NCI-H1436 treated with DMSO at 0.1 percent for 48 hours (cell line): ENCODE data around the gene NFKBIL1.

Source experiments
- DNase-seq: peaks from one replicate; lab custom pipeline; 2025; lab: John Stamatoyannopoulos, UW

NFKBIL1 gene

GRCh38 chr6:31559958-31560696, 12.7 kb downstream of the NFKBIL1 start:
- DNase-seq: no peak

GRCh38 chr6:31560697-31561058, 13.3 kb downstream of the NFKBIL1 start:
- DNase-seq: no peak

DNA sequence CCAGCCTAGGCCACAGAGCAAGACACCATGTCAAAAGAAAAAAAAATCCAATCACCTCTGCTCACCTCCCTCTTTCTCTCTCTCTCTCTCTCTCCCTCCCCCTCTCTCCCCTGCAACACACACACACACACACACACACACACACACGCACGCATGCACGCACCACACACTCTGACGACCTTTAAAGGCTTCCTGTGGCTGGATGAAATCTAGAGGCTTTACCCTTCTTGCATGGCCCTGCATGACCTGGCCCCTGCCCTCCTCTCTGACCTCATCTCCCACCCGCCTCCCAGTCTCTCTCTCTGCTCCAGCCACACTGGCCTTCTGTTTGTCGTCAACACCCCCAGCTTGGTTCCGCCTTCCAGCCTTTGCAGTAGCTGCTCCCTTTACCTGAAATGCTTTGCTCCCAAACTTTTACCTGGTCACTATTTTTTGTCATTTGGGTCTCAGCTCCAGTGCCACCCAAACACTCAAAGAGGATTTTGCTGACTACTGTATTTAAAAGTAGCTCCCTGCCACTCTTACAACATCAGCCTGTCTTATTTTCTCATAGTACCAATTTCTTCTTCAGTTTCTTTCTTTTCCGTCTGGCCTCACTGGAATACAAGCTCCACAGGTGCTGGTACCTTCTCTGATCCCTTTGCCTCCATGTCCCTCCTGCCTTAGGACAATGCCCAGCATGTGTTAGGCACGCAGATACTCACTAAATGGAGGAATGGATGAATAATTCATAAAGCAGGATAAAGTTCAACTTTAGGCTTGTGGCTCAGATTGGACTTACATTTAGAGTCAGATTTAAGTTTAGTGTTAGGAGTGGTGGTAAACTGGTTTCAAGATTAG, 20.3 kb downstream of the NFKBIL1 start:
- DNase-seq: no peak

- DNase-seq: no peak
Measured at GRCh38 chr6:31568537-31568961, 21.1 kb downstream of the NFKBIL1 start.

GRCh38 chr6:31569861-31570536, 22.6 kb downstream of the NFKBIL1 start:
- no peak for DNase-seq

DNA sequence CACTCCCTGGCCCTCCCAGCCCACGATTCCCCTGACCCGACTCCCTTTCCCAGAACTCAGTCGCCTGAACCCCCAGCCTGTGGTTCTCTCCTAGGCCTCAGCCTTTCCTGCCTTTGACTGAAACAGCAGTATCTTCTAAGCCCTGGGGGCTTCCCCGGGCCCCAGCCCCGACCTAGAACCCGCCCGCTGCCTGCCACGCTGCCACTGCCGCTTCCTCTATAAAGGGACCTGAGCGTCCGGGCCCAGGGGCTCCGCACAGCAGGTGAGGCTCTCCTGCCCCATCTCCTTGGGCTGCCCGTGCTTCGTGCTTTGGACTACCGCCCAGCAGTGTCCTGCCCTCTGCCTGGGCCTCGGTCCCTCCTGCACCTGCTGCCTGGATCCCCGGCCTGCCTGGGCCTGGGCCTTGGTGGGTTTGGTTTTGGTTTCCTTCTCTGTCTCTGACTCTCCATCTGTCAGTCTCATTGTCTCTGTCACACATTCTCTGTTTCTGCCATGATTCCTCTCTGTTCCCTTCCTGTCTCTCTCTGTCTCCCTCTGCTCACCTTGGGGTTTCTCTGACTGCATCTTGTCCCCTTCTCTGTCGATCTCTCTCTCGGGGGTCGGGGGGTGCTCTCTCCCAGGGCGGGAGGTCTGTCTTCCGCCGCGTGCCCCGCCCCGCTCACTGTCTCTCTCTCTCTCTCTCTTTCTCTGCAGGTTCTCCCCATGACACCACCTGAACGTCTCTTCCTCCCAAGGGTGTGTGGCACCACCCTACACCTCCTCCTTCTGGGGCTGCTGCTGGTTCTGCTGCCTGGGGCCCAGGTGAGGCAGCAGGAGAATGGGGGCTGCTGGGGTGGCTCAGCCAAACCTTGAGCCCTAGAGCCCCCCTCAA, 24.9 kb downstream of the NFKBIL1 start, which contains the start of gene LTA:
TSS of gene LTA (plus strand) at position 249 of the 871 bp plus-strand sequence. CDS start at position 703, 454 bp downstream.
- DNase-seq: no peak

DNA sequence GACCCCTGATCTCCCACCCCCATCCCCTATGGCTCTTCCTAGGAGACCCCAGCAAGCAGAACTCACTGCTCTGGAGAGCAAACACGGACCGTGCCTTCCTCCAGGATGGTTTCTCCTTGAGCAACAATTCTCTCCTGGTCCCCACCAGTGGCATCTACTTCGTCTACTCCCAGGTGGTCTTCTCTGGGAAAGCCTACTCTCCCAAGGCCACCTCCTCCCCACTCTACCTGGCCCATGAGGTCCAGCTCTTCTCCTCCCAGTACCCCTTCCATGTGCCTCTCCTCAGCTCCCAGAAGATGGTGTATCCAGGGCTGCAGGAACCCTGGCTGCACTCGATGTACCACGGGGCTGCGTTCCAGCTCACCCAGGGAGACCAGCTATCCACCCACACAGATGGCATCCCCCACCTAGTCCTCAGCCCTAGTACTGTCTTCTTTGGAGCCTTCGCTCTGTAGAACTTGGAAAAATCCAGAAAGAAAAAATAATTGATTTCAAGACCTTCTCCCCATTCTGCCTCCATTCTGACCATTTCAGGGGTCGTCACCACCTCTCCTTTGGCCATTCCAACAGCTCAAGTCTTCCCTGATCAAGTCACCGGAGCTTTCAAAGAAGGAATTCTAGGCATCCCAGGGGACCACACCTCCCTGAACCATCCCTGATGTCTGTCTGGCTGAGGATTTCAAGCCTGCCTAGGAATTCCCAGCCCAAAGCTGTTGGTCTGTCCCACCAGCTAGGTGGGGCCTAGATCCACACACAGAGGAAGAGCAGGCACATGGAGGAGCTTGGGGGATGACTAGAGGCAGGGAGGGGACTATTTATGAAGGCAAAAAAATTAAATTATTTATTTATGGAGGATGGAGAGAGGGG, 26.1 kb downstream of the NFKBIL1 start:
- no peak for DNase-seq

DNA sequence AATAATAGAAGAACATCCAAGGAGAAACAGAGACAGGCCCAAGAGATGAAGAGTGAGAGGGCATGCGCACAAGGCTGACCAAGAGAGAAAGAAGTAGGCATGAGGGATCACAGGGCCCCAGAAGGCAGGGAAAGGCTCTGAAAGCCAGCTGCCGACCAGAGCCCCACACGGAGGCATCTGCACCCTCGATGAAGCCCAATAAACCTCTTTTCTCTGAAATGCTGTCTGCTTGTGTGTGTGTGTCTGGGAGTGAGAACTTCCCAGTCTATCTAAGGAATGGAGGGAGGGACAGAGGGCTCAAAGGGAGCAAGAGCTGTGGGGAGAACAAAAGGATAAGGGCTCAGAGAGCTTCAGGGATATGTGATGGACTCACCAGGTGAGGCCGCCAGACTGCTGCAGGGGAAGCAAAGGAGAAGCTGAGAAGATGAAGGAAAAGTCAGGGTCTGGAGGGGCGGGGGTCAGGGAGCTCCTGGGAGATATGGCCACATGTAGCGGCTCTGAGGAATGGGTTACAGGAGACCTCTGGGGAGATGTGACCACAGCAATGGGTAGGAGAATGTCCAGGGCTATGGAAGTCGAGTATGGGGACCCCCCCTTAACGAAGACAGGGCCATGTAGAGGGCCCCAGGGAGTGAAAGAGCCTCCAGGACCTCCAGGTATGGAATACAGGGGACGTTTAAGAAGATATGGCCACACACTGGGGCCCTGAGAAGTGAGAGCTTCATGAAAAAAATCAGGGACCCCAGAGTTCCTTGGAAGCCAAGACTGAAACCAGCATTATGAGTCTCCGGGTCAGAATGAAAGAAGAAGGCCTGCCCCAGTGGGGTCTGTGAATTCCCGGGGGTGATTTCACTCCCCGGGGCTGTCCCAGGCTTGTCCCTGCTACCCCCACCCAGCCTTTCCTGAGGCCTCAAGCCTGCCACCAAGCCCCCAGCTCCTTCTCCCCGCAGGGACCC, 27.0 kb downstream of the NFKBIL1 start:
- DNase-seq: no peak

DNA sequence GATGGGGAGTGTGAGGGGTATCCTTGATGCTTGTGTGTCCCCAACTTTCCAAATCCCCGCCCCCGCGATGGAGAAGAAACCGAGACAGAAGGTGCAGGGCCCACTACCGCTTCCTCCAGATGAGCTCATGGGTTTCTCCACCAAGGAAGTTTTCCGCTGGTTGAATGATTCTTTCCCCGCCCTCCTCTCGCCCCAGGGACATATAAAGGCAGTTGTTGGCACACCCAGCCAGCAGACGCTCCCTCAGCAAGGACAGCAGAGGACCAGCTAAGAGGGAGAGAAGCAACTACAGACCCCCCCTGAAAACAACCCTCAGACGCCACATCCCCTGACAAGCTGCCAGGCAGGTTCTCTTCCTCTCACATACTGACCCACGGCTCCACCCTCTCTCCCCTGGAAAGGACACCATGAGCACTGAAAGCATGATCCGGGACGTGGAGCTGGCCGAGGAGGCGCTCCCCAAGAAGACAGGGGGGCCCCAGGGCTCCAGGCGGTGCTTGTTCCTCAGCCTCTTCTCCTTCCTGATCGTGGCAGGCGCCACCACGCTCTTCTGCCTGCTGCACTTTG, 28.0 kb downstream of the NFKBIL1 start, which contains the start of gene TNF:
TSS of gene TNF (plus strand) at position 231 of the 567 bp plus-strand sequence. CDS start at position 408, 177 bp downstream.
- DNase-seq: no peak

DNA sequence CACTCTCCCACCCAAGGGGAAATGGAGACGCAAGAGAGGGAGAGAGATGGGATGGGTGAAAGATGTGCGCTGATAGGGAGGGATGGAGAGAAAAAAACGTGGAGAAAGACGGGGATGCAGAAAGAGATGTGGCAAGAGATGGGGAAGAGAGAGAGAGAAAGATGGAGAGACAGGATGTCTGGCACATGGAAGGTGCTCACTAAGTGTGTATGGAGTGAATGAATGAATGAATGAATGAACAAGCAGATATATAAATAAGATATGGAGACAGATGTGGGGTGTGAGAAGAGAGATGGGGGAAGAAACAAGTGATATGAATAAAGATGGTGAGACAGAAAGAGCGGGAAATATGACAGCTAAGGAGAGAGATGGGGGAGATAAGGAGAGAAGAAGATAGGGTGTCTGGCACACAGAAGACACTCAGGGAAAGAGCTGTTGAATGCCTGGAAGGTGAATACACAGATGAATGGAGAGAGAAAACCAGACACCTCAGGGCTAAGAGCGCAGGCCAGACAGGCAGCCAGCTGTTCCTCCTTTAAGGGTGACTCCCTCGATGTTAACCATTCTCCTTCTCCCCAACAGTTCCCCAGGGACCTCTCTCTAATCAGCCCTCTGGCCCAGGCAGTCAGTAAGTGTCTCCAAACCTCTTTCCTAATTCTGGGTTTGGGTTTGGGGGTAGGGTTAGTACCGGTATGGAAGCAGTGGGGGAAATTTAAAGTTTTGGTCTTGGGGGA, 28.7 kb downstream of the NFKBIL1 start:
- no peak for DNase-seq

DNA sequence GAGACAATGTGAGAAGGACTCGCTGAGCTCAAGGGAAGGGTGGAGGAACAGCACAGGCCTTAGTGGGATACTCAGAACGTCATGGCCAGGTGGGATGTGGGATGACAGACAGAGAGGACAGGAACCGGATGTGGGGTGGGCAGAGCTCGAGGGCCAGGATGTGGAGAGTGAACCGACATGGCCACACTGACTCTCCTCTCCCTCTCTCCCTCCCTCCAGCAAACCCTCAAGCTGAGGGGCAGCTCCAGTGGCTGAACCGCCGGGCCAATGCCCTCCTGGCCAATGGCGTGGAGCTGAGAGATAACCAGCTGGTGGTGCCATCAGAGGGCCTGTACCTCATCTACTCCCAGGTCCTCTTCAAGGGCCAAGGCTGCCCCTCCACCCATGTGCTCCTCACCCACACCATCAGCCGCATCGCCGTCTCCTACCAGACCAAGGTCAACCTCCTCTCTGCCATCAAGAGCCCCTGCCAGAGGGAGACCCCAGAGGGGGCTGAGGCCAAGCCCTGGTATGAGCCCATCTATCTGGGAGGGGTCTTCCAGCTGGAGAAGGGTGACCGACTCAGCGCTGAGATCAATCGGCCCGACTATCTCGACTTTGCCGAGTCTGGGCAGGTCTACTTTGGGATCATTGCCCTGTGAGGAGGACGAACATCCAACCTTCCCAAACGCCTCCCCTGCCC, 29.6 kb downstream of the NFKBIL1 start:
- no peak for DNase-seq

GRCh38 chr6:31577579-31577966, 30.2 kb downstream of the NFKBIL1 start:
- no peak for DNase-seq

- no peak for DNase-seq
Measured at GRCh38 chr6:31578184-31579118, 31.0 kb downstream of the NFKBIL1 start.

- no peak for DNase-seq
Measured at GRCh38 chr6:31579119-31579505, 31.7 kb downstream of the NFKBIL1 start.

GRCh38 chr6:31579546-31580437, 32.4 kb downstream of the NFKBIL1 start:
- no peak for DNase-seq

- DNase-seq: no peak
Measured at GRCh38 chr6:31580438-31580740, 33.0 kb downstream of the NFKBIL1 start.
